IMR-90 (cell line): ENCODE measurements around the gene CD3E. TPM values are rescaled to one million over a fixed set of nuclear protein-coding genes. Genes with fewer than 3 reads are reported as not detected.

Experiments used
- ELK1 ChIP-seq: fragments of 150-350 bp; IDR thresholded peaks from 2 replicates; pipeline ENCODE4 v1.6.1; 2016; ENCODE audit warnings: low read depth, mild to moderate bottlenecking, low read length, moderate library complexity, borderline replicate concordance
- FOS ChIP-seq: fragments of 150-350 bp; IDR thresholded peaks from 2 replicates; pipeline ENCODE4 v1.6.1; 2016; ENCODE audit warnings: low read depth, low read length
- RAD21 ChIP-seq: IDR thresholded peaks from 2 replicates; pipeline ENCODE4 v1.6.1; 2012; ENCODE audit warnings: low read length, improper control_type of control experiment
- polyA plus RNA-seq, 3 experiments: library from polyadenylated mRNA; depleted of rRNA; stranded (reverse); fragments of >200 nt; gene quantifications; 2 replicates each; pipeline ENCODE4 v1.2.3, GENCODE V29; 2012; ENCODE audit warnings: low replicate concordance in 1 of 3
- total RNA-seq: library from RNA; depleted of rRNA; stranded (reverse); fragments of >200 nt; gene quantifications from 2 replicates; pipeline ENCODE4 v1.2.3, GENCODE V29; 2012

Gene CD3E
- total and polyA plus RNA-seq, 2 of the 4 experiments (the other 2 are of a cell fraction): not detected

- peak; percentile 59; the same call in 1 of the 2 replicates for TF ChIP-seq ELK1
- TF ChIP-seq FOS: no peak
- no peak for TF ChIP-seq RAD21
These were observed 54.9 kb downstream of the CD3E start, which contains the start of gene UBE4A (continued) for GRCh38 chr11:118359295-118359958.
